ENCODE results near the gene PPARG. TPM values are rescaled to one million over a fixed set of nuclear protein-coding genes. Genes with fewer than 3 reads are reported as not detected.

Gene PPARG
- total and polyA plus RNA-seq, 2 donors (not counting 3 experiments of a cell fraction or from before 2014, with no cell fraction given), result 0.15 to 1.3 TPM

- H3K27me3 ChIP-seq (ENCODE audit: control insufficient read depth in 2 of 2, insufficient read depth in 2 of 2, low read length in 2 of 2), result peaks cover 8 to 27% of the 10 kb centered on the region in 2 experiments
- no peak overlapping the region for H3K9ac ChIP-seq (replicated peaks; ENCODE audit: extremely low read depth, insufficient read depth, low read length)
- no peaks in the 10 kb centered on the region for H3K36me3 ChIP-seq (ENCODE audit: control insufficient read depth in 2 of 2, extremely low read depth in 1 of 2, insufficient read depth in 2 of 2, low read length in 2 of 2)
- no peak overlapping the region for H3K4me2 ChIP-seq (ENCODE audit: insufficient read depth, low read length)
- FAIRE-seq (no peak), DNase-seq (ENCODE audit: low read depth, low spot score) (peak; percentile 12)
- no peak overlapping the region for H3K4me3 ChIP-seq (replicated peaks in 1 of 3; ENCODE audit: insufficient read depth in 1 of 3, low read depth in 1 of 3, low read length in 3 of 3)
- TF ChIP-seq, protein P1, sequence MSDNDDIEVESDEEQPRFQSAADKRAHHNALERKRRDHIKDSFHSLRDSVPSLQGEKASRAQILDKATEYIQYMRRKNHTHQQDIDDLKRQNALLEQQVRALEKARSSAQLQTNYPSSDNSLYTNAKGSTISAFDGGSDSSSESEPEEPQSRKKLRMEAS (IDR thresholded peaks at IDR 0.05; ENCODE audit: insufficient read depth, insufficient read length), result no peak
- no peak for TF ChIP-seq POLR2AphosphoS5 (IDR thresholded peaks at IDR 0.05; ENCODE audit: insufficient read depth, low read depth, low read length)
- TF ChIP-seq CTCF (IDR thresholded peaks at IDR 0.05; ENCODE audit: extremely low read depth in 1 of 2, insufficient read depth in 1 of 2, low read depth in 1 of 2, low read length in 2 of 2), result no peak
- no peak for TF ChIP-seq FOS (IDR thresholded peaks at IDR 0.05; ENCODE audit: borderline replicate concordance, insufficient read depth, low read length)
- TF ChIP-seq POLR2A (IDR thresholded peaks at IDR 0.05; ENCODE audit: low read depth, low read length), result no peak
- no peak for TF ChIP-seq GATA2 (IDR thresholded peaks at IDR 0.05; ENCODE audit: insufficient read depth, insufficient read length, low read depth, low read length)
- BruUV-seq (replicated peaks), result no TSS peak
- CTCF ChIA-PET, result interaction anchor here (0.9 to 1.0 kb wide), 3 partner anchors 13 to 37 kb away, joined by 3 read pairs; no protein-coding TSS in a partner anchor
- intact Hi-C loops (cut with micrococcal nuclease) (no loop called here), dilution Hi-C loops (cut with MboI; ENCODE audit: extremely low pct_ligation_motif_present, low sequenced_read_pairs) (no loop called here)
- H4K20me1 ChIP-seq (replicated peaks; ENCODE audit: control insufficient read depth, extremely low read depth, insufficient read depth, low read length), result no peaks in the 10 kb centered on the region
- H3K79me2 ChIP-seq (ENCODE audit: control insufficient read depth, insufficient read depth, low read length), result no peaks in the 10 kb centered on the region
- H2AFZ ChIP-seq (ENCODE audit: low read depth, low read length), result peak overlapping the region; percentile 3
- H3K4me1 ChIP-seq (ENCODE audit: control insufficient read depth, extremely low read depth, insufficient read depth, low read length), result peaks cover 7% of the 10 kb centered on the region
- no peak overlapping the region for H3K27ac ChIP-seq (ENCODE audit: insufficient read depth, low read depth, low read length)
- POLR2A ChIA-PET, result no interaction called here
- no peaks in the 10 kb centered on the region for H3K9me1 ChIP-seq (replicated peaks; ENCODE audit: control insufficient read depth, extremely low read depth, insufficient read depth, low read length)
- H3K9me3 ChIP-seq (replicated peaks; ENCODE audit: control insufficient read depth, insufficient read depth, low read length), result no peaks in the 10 kb centered on the region
Measured at GRCh38 chr3:12423918-12424630, 135.2 kb downstream of the PPARG start.

Measured in endothelial cell of umbilical vein (primary cell).